Spleen (tissue), 11 donors: Measurements from ENCODE around the gene ATP6V1G2. TPM values are rescaled to one million over a fixed set of nuclear protein-coding genes. Genes with fewer than 3 reads are reported as not detected.

Experiments
- DNase-seq: peaks from one replicate; pipeline ENCODE4 v3.0.0-alpha.2; 2020
- H3K27ac ChIP-seq, 8 donors: fragments of 200-600 bp; sonication (generic) in 7 of 8; 1 replicate in 4 of 8; 2 replicates in 4 of 8; pipeline versions ENCODE4 v1.5.0 to v1.8.0; 2016 to 2021; ENCODE audit warnings: inconsistent platforms in 4 of 8, mild to moderate bottlenecking in 4 of 8, moderate library complexity in 1 of 8
- H3K27me3 ChIP-seq, 7 donors: fragments of 200-600 bp; sonication (generic) in 6 of 7; replicated peaks in 1 of 7; 1 replicate in 4 of 7; 2 replicates in 3 of 7; pipeline versions ENCODE4 v1.5.0 to v1.8.0; 2016 to 2021; ENCODE audit warnings: inconsistent platforms in 3 of 7, mild to moderate bottlenecking in 1 of 7
- H3K36me3 ChIP-seq, 6 donors: fragments of 200-600 bp; sonication (generic) in 5 of 6; 1 replicate in 4 of 6; 2 replicates in 2 of 6; pipeline versions ENCODE4 v1.5.0 to v1.8.0; 2016 to 2021; ENCODE audit warnings: inconsistent platforms in 2 of 6
- H3K4me1 ChIP-seq, 6 donors: fragments of 200-600 bp; sonication (generic) in 5 of 6; 1 replicate in 3 of 6; 2 replicates in 3 of 6; pipeline versions ENCODE4 v1.5.0 to v1.8.0; 2016 to 2021; ENCODE audit warnings: inconsistent platforms in 3 of 6
- H3K4me3 ChIP-seq, 8 donors: fragments of 200-600 bp; sonication (generic) in 7 of 8; 1 replicate in 4 of 8; 2 replicates in 4 of 8; pipeline versions ENCODE4 v1.5.0 to v1.8.0; 2016 to 2021; ENCODE audit warnings: inconsistent platforms in 4 of 8, mild to moderate bottlenecking in 4 of 8, moderate library complexity in 2 of 8
- H3K9me3 ChIP-seq, 8 donors: fragments of 200-600 bp; sonication (generic) in 7 of 8; 1 replicate in 4 of 8; 2 replicates in 4 of 8; pipeline versions ENCODE4 v1.5.0 to v1.8.0; 2016 to 2021; ENCODE audit warnings: inconsistent platforms in 4 of 8
- CTCF ChIP-seq, 11 experiments: fragments of 200-600 bp in 7 of 11; fragments of 450-650 bp in 4 of 11; sonication (generic) in 4 of 11; IDR thresholded peaks in 8 of 11; conservative IDR thresholded peaks in 3 of 11; 1 replicate in 7 of 11; 2 replicates in 4 of 11; pipeline versions ENCODE4 v1.4.0 to v1.8.0; 2016 to 2021; ENCODE audit warnings: antibody characterized with exemption in 11 of 11, inconsistent platforms in 4 of 11, mild to moderate bottlenecking in 1 of 11
- POLR2A ChIP-seq, 3 donors: fragments of 450-650 bp; IDR thresholded peaks; one replicate each; pipeline ENCODE4 v1.5.1; 2017; ENCODE audit warnings: antibody characterized with exemption in 3 of 3, mild to moderate bottlenecking in 1 of 3
- POLR2AphosphoS5 ChIP-seq, 3 donors: sonication (generic); formaldehyde crosslinking; IDR thresholded peaks; one replicate each; pipeline ENCODE4 v1.5.1; 2017; ENCODE audit warnings: antibody characterized with exemption in 3 of 3
- WGBS, 5 donors: extraction: QIAGEN DNeasy Blood & Tissue Kit in 3 of 5; methylation state at CpG; one replicate each; pipeline versions ENCODE4 v1.1.5 to v1.1.7; 2013 to 2018; 5-methylcytosine and 5-hydroxymethylcytosine counted together
- intact Hi-C: fragments of 100-400 bp; cut with DNase I; formaldehyde crosslinking; loops from one replicate; pipeline ENCODE4 v1.15.0; 2023; ENCODE audit warnings: low total_unique reads
- polyA plus RNA-seq, 3 donors: library from polyadenylated mRNA; stranded (reverse); fragments of 200-250 nt; gene quantifications; one replicate each; pipeline ENCODE4 v1.2.1, GENCODE V29; 2013
- total RNA-seq, 7 donors: library from RNA; depleted of rRNA in 3 of 7; stranded (reverse); fragments of >200 nt in 3 of 7; fragmentation: NEBNext Ultra II Directional in 4 of 7; extraction: Animal tissue kit (Norgen Biotek cat#: 25700) in 4 of 7; gene quantifications; one replicate each; pipeline versions ENCODE4 v1.1.0 to v1.2.1, GENCODE V29; 2016 to 2021
- donor health status: healthy with polysubstance abuse.
- donor health status: DM: no; HTN: no; CAD: no; lungs with moderate emphysema.
- donor health status: DM: no; HTN: no; CAD: no.
- donor health status: Bipolar disorder and iron deficiency.
- donor health status: healthy.
- donor health status: DM: no; HTN: no; CAD: no.
- donor health status: DM: yes; HTN: yes; CAD: no.

Gene ATP6V1G2
- total and polyA plus RNA-seq, 10 donors = 1.9 to 3.7 (median 2.6) TPM

GRCh38 chr6:31582230-31582643, 35.8 kb upstream of the ATP6V1G2 start, which contains the start of gene LTB:
LTB (minus strand) TSS chr6:31582424; CDS start chr6:31582417, 7 bp downstream.
- peaks cover 62 to 94% (median 92%) of the 10 kb centered on the region in 6 donors for H3K4me1 ChIP-seq
- DNase-seq = peak; percentile 94
- peaks cover 0 to 15% (median 1%) of the 10 kb centered on the region in 6 donors for H3K36me3 ChIP-seq
- H3K9me3 ChIP-seq = no peaks in the 10 kb centered on the region
- peak in 1 of 3 donors; percentile 60 for TF ChIP-seq POLR2A (IDR thresholded peaks at IDR 0.05)
- peak; percentile 78 to 87 (median 81) for TF ChIP-seq POLR2AphosphoS5 (IDR thresholded peaks at IDR 0.05)
- TF ChIP-seq CTCF (IDR thresholded peaks at IDR 0.05 in 8 of 11, conservative IDR thresholded peaks at IDR 0.05 in 3 of 11) = no peak
- intact Hi-C loops = no loop called here
- WGBS, 5 donors = 8 to 40% (median 21%) methylated on average over 1 to 3 of the region's 3 CpGs
- peak within 1 kb of the TSS; percentile 61 to 97 (median 82) for H3K4me3 ChIP-seq
- peak within 1 kb of the TSS; percentile 66 to 98 (median 96) for H3K27ac ChIP-seq
- no peaks in the 10 kb centered on the region for H3K27me3 ChIP-seq

- no peaks in the 10 kb centered on the region for H3K9me3 ChIP-seq
- no peak for TF ChIP-seq CTCF (IDR thresholded peaks at IDR 0.05 in 8 of 11, conservative IDR thresholded peaks at IDR 0.05 in 3 of 11)
- no peak for TF ChIP-seq POLR2A (IDR thresholded peaks at IDR 0.05)
- TF ChIP-seq POLR2AphosphoS5 (IDR thresholded peaks at IDR 0.05) = no peak
- WGBS, 5 donors = 5 to 11% (median 7%) methylated on average over 18 to 21 of the region's 21 CpGs
- peak; percentile 85 for DNase-seq
- peak overlapping the region; percentile 66 to 98 (median 96) for H3K27ac ChIP-seq
- H3K4me1 ChIP-seq = peaks cover 62 to 94% (median 92%) of the 10 kb centered on the region in 6 donors
- H3K36me3 ChIP-seq = peaks cover 0 to 21% (median 1%) of the 10 kb centered on the region in 6 donors
- no peaks in the 10 kb centered on the region for H3K27me3 ChIP-seq
- H3K4me3 ChIP-seq = peak overlapping the region; percentile 61 to 97 (median 82)
- intact Hi-C loops = no loop called here
These were observed 35.2 kb upstream of the ATP6V1G2 start for GRCh38 chr6:31581434-31582229.

GRCh38 chr6:31580807-31581433, 34.5 kb upstream of the ATP6V1G2 start:
- Histone ChIP-seq H3K4me1 (peaks cover 56 to 94% (median 91%) of the 10 kb centered on the region in 6 donors), H3K9me3 (no peaks in the 10 kb centered on the region), H3K27me3 (no peaks in the 10 kb centered on the region), H3K36me3 (peaks cover 0 to 22% (median 1%) of the 10 kb centered on the region in 6 donors), H3K27ac (peak overlapping the region; percentile 66 to 98 (median 96)), H3K4me3 (peak overlapping the region; percentile 61 to 97 (median 82))
- intact Hi-C loops = no loop called here
- TF ChIP-seq POLR2A (IDR thresholded peaks at IDR 0.05) (peak; percentile 29 to 43 (median 38)), POLR2AphosphoS5 (IDR thresholded peaks at IDR 0.05) (peak; percentile 85 to 94 (median 93)), CTCF (IDR thresholded peaks at IDR 0.05 in 8 of 11, conservative IDR thresholded peaks at IDR 0.05 in 3 of 11) (peak; percentile 92 to 100 (median 98))
- peak; percentile 99 for DNase-seq
- WGBS, 5 donors = 0 to 1% (median 0%) methylated on average over 30 to 62 of the region's 62 CpGs

GRCh38 chr6:31580438-31580740, 34.0 kb upstream of the ATP6V1G2 start:
- WGBS, 5 donors = 24 to 34% (median 25%) methylated on average over 11 of the region's 11 CpGs
- no peaks in the 10 kb centered on the region for H3K9me3 ChIP-seq
- no peaks in the 10 kb centered on the region for H3K27me3 ChIP-seq
- H3K4me1 ChIP-seq = peaks cover 51 to 94% (median 87%) of the 10 kb centered on the region in 6 donors
- intact Hi-C loops = no loop called here
- no peak for TF ChIP-seq POLR2AphosphoS5 (IDR thresholded peaks at IDR 0.05)
- no peak for TF ChIP-seq POLR2A (IDR thresholded peaks at IDR 0.05)
- no peak for TF ChIP-seq CTCF (IDR thresholded peaks at IDR 0.05 in 8 of 11, conservative IDR thresholded peaks at IDR 0.05 in 3 of 11)
- H3K36me3 ChIP-seq = peaks cover 0 to 22% (median 1%) of the 10 kb centered on the region in 6 donors
- H3K4me3 ChIP-seq = peak overlapping the region; percentile 61 to 97 (median 82)
- H3K27ac ChIP-seq = peak overlapping the region; percentile 66 to 98 (median 96)
- no peak for DNase-seq
